ENCODE measurements around the gene CLDND2. TPM values are rescaled to one million over a fixed set of nuclear protein-coding genes. Genes with fewer than 3 reads are reported as not detected.

The CLDND2 gene
- total and polyA plus RNA-seq, 2 experiments from 2014 or later: 7.7 TPM; not detected in 1

DNA sequence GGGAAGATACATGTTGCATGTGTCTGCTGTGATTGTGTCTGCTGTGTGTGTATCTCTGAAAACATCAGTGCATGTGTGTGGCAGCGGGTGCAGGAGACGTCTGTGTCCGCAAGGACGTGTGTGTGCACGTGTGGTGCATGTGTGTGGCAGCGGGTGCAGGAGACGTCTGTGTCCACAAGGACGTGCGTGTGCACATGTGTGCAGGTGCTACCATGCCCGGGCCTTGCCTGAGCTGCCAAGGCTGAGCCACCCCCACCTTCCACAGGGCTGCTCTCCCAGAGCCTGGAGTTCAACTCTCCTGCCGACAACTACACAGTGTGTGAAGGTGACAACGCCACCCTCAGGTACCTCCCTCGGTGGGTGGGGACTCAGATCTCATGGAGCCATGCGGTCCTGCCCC, 47.0 kb downstream of the CLDND2 start (continued):
- TF ChIP-seq JUNB (IDR thresholded peaks at IDR 0.05; ENCODE audit: unreplicated experiment): no peak
- TF ChIP-seq, protein P1, sequence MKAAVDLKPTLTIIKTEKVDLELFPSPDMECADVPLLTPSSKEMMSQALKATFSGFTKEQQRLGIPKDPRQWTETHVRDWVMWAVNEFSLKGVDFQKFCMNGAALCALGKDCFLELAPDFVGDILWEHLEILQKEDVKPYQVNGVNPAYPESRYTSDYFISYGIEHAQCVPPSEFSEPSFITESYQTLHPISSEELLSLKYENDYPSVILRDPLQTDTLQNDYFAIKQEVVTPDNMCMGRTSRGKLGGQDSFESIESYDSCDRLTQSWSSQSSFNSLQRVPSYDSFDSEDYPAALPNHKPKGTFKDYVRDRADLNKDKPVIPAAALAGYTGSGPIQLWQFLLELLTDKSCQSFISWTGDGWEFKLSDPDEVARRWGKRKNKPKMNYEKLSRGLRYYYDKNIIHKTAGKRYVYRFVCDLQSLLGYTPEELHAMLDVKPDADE (IDR thresholded peaks at IDR 0.05): no peak
- TF ChIP-seq ZNF331 (CRISPR knock-in tag; IDR thresholded peaks at IDR 0.05; ENCODE audit: low read depth): no peak
- TF ChIP-seq CREB1 (CRISPR knock-in tag; IDR thresholded peaks at IDR 0.05; ENCODE audit: low read depth): no peak
- TF ChIP-seq EZH2 (IDR thresholded peaks at IDR 0.05; ENCODE audit: low read depth, unreplicated experiment): no peak

DNA sequence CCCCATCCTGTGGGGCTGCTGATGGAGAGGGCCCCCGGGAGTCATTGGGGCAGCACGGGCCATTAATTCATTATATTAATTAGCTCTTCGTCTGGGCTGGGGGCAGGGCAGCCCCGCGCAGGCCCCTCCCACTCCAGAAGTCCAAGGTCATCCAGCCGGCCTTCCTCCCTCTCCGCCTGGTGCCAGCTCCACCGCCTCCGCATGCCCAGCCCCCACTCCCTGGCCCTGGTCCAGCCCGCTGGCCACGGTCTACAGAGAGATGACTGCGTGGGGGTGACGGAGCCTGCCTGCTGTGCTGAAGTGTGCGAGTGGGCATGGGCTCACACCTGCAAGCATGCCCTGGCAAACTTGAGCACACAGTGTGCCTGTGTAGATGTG, 48.5 kb downstream of the CLDND2 start:
- no peaks in the 10 kb centered on the region for H3K36me3 ChIP-seq (ENCODE audit: insufficient read depth)
- ATAC-seq: peak; percentile 16; the same call in 1 of the 3 replicates
- peaks cover 13% of the 10 kb centered on the region for H3K27me3 Mint-ChIP-seq (ENCODE audit: insufficient read depth, low read depth, poor library complexity)
- no peaks in the 10 kb centered on the region; the same call in 1 of the 2 replicates for H4K20me1 ChIP-seq (replicated peaks; ENCODE audit: insufficient read depth)
- no peak overlapping the region for H2AFZ ChIP-seq
- no peak overlapping the region for H3K4me3 ChIP-seq
- H3K27ac Mint-ChIP-seq: no peak overlapping the region
- peaks cover 2% of the 10 kb centered on the region; the same call in 1 of the 3 replicates for H3K9me3 Mint-ChIP-seq
- TF ChIP-seq ZNF331 (CRISPR knock-in tag; IDR thresholded peaks at IDR 0.05; ENCODE audit: low read depth) (no peak), ZNF114 (CRISPR knock-in tag; IDR thresholded peaks at IDR 0.05) (no peak), EZH2phosphoT487 (IDR thresholded peaks at IDR 0.05; ENCODE audit: unreplicated experiment) (no peak), JUNB (IDR thresholded peaks at IDR 0.05; ENCODE audit: unreplicated experiment) (no peak), NANOG (IDR thresholded peaks at IDR 0.05; ENCODE audit: borderline replicate concordance) (no peak), EZH2 (IDR thresholded peaks at IDR 0.05; ENCODE audit: low read depth, unreplicated experiment) (no peak), STAT1 (IDR thresholded peaks at IDR 0.05; ENCODE audit: unreplicated experiment) (no peak)
- TF ChIP-seq, protein P2, sequence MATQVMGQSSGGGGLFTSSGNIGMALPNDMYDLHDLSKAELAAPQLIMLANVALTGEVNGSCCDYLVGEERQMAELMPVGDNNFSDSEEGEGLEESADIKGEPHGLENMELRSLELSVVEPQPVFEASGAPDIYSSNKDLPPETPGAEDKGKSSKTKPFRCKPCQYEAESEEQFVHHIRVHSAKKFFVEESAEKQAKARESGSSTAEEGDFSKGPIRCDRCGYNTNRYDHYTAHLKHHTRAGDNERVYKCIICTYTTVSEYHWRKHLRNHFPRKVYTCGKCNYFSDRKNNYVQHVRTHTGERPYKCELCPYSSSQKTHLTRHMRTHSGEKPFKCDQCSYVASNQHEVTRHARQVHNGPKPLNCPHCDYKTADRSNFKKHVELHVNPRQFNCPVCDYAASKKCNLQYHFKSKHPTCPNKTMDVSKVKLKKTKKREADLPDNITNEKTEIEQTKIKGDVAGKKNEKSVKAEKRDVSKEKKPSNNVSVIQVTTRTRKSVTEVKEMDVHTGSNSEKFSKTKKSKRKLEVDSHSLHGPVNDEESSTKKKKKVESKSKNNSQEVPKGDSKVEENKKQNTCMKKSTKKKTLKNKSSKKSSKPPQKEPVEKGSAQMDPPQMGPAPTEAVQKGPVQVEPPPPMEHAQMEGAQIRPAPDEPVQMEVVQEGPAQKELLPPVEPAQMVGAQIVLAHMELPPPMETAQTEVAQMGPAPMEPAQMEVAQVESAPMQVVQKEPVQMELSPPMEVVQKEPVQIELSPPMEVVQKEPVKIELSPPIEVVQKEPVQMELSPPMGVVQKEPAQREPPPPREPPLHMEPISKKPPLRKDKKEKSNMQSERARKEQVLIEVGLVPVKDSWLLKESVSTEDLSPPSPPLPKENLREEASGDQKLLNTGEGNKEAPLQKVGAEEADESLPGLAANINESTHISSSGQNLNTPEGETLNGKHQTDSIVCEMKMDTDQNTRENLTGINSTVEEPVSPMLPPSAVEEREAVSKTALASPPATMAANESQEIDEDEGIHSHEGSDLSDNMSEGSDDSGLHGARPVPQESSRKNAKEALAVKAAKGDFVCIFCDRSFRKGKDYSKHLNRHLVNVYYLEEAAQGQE (IDR thresholded peaks at IDR 0.05; ENCODE audit: unreplicated experiment): no peak
- H3K4me1 ChIP-seq (ENCODE audit: insufficient read depth): no peaks in the 10 kb centered on the region; the same call in 1 of the 2 replicates
- peaks cover 2% of the 10 kb centered on the region; the same call in 2 of the 3 replicates for H3K36me3 Mint-ChIP-seq (ENCODE audit: low read depth)
- no peaks in the 10 kb centered on the region for H3K79me2 ChIP-seq (replicated peaks; ENCODE audit: insufficient read depth)
- H3K9me2 ChIP-seq (ENCODE audit: insufficient read depth): no peaks in the 10 kb centered on the region
- H3F3A ChIP-seq (replicated peaks; ENCODE audit: low read depth): no peaks in the 10 kb centered on the region
- H3K4me1 Mint-ChIP-seq: peaks cover 6% of the 10 kb centered on the region
- no peak overlapping the region for H3K4me3 Mint-ChIP-seq
- DNase-seq (ENCODE audit: low spot score): peak; percentile 19
- H3K27me3 ChIP-seq (ENCODE audit: insufficient read depth): no peaks in the 10 kb centered on the region
- no peak overlapping the region for H3K4me2 ChIP-seq
- no peak overlapping the region for H3K27ac ChIP-seq (ENCODE audit: low read depth)

Data from GM23338 (cell line).